BLaER1 treated with 17β-estradiol and CSF1 and Interleukin-3, amounts not matched to agents 10 nM and 100 nM (cell line): Measurements from ENCODE around the gene LRCH1.

Source experiments
- H3K27ac ChIP-seq, 11 experiments: shearing (Covaris generic); formaldehyde crosslinking; 2 replicates each; pipeline ENCODE4 v1.8.1; 2022
- H3K27me3 ChIP-seq, 11 experiments: shearing (Covaris generic); formaldehyde crosslinking; 2 replicates each; pipeline ENCODE4 v1.8.1; 2022
- H3K36me3 ChIP-seq, 11 experiments: shearing (Covaris generic); formaldehyde crosslinking; 2 replicates each; pipeline ENCODE4 v1.8.1; 2022
- H3K4me1 ChIP-seq, 10 experiments: shearing (Covaris generic); formaldehyde crosslinking; 2 replicates each; pipeline ENCODE4 v1.8.1; 2022
- H3K4me2 ChIP-seq, 11 experiments: shearing (Covaris generic); formaldehyde crosslinking; 2 replicates each; pipeline ENCODE4 v1.8.1; 2022
- H3K4me3 ChIP-seq, 10 experiments: shearing (Covaris generic); formaldehyde crosslinking; 2 replicates each; pipeline ENCODE4 v1.8.1; 2022
- H3K9ac ChIP-seq, 11 experiments: shearing (Covaris generic); formaldehyde crosslinking; 2 replicates each; pipeline ENCODE4 v1.8.1; 2022
- H3K9me3 ChIP-seq, 11 experiments: shearing (Covaris generic); formaldehyde crosslinking; replicated peaks in 1 of 11; 2 replicates each; pipeline ENCODE4 v1.8.1; 2022
- H4K20me1 ChIP-seq, 11 experiments: shearing (Covaris generic); formaldehyde crosslinking; 2 replicates each; pipeline ENCODE4 v1.8.1; 2022
- Cebpa-rat ChIP-seq, 11 experiments: shearing (Covaris generic); IDR thresholded peaks; 2 replicates each; pipeline ENCODE4 v1.8.1; 2022

The LRCH1 gene

DNA sequence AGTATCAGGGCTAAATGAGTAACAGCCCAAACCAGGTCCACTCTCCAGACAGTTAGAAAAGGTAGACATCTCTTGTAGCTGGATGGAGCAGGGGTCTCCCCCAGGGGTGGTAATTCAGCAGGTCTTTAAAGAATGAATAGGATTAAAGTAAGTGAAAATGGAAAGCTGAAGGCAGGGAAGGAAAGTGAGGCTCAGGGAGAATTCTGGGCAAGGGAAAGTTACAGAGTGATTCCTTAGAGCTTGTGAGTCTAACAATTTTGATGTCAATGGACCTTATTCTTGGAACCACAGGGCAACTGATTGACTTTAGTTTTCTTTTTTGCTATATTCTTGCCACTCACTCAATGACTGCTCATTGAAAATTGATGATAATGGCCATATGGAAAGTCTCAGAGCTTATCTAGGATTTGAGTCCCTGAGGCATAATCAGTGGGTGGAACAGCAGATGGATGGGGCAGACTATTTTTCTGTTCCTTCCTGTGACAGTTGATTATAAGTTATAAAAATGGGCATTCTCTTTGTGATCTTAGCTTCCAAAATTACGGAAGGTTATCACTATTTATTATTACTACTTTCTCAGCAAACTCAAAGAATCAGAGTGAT, 76.9 kb downstream of the LRCH1 start:
- Histone ChIP-seq H3K27ac (peak overlapping the region in 1 of 11 experiments; percentile 24; a peak in 1 of 22 replicates), H3K4me3 (no peak overlapping the region), H3K4me2 (peak overlapping the region; percentile 35 to 76 (median 58); a peak in 21 of 22 replicates), H3K27me3 (no peaks in the 10 kb centered on the region), H3K9me3 (peaks cover 0 to 8% (median under 1%) of the 10 kb centered on the region in 11 experiments; a peak in 4 of 22 replicates), H3K4me1 (peaks cover 35 to 47% (median 41%) of the 10 kb centered on the region in 10 experiments), H4K20me1 (peaks cover 16 to 92% (median 40%) of the 10 kb centered on the region in 11 experiments; a peak in 19 of 22 replicates), H3K36me3 (peaks cover 0 to 11% (median 3%) of the 10 kb centered on the region in 11 experiments; a peak in 6 of 22 replicates), H3K9ac (no peak overlapping the region)
- no peak for TF ChIP-seq Cebpa-rat (IDR thresholded peaks at IDR 0.05)

DNA sequence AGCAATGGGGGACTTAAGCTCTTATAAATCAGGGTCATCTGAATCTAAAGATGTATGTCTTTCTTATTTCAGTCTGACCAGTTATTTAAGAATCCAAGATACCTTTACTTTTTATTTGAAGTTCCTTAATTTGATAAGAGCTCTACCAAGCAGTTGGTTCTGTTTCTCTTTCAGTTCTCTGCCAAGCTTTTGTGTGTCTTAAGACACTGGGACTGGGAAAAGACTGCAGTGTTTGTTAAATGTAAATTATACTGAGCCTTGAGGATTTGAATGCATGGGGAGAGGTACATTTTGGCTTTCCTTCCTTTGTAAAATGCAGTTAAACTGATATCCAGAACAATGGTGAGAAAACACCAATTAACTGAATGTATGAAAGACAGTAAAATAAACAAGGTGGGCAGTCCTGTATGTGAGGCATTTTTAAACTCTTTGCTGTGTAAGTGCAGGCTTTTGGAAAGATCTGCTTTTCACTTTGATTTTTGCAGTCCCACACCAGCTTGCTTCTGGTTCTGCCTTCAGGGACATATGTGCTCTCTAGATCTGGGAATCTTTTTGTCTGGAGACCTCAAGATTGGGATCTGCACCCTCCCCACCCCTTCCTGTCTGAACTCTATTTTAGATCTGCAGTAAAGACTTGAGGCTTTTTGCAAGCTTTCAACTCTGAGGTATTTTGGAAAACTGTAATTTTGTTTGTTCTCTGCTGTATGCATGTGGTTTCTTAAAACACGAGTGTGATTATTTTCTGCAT, 77.6 kb downstream of the LRCH1 start:
- Histone ChIP-seq H3K9me3 (peaks cover 0 to 11% (median 4%) of the 10 kb centered on the region in 11 experiments; a peak in 5 of 22 replicates), H3K27me3 (no peaks in the 10 kb centered on the region), H3K27ac (peak overlapping the region in 3 of 11 experiments; percentile 0 to 24 (median 19); a peak in 2 of 22 replicates), H4K20me1 (peaks cover 16 to 92% (median 42%) of the 10 kb centered on the region in 11 experiments; a peak in 19 of 22 replicates), H3K4me2 (peak overlapping the region; percentile 35 to 76 (median 62)), H3K36me3 (peaks cover 0 to 15% (median 4%) of the 10 kb centered on the region in 11 experiments; a peak in 6 of 22 replicates), H3K9ac (peak overlapping the region in 4 of 11 experiments; percentile 5 to 53 (median 12); a peak in 5 of 22 replicates), H3K4me3 (no peak overlapping the region), H3K4me1 (peaks cover 28 to 41% (median 34%) of the 10 kb centered on the region in 10 experiments)
- TF ChIP-seq Cebpa-rat (IDR thresholded peaks at IDR 0.05) = no peak

DNA sequence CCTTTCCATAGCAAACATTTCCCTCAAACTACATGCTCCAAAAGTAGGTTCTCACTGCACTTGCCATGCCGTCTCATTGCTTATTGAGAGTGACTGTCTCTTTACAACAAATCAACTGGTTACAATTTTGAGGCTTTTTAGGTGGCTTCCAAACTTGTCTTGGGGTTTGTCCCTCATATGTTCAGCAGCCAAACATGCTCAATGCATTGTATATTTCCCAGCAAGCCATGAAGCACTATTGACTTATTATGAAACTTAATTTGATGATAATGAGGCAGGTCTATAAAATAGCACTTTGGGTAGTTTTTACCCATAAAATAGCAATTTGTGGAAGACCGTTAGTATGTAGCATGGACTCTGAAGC, 78.2 kb downstream of the LRCH1 start:
- Histone ChIP-seq H3K36me3 (peaks cover 0 to 15% (median 4%) of the 10 kb centered on the region in 11 experiments; a peak in 6 of 22 replicates), H3K27me3 (no peaks in the 10 kb centered on the region), H3K4me2 (peak overlapping the region; percentile 35 to 76 (median 62)), H4K20me1 (peaks cover 16 to 93% (median 46%) of the 10 kb centered on the region in 11 experiments; a peak in 19 of 22 replicates), H3K27ac (no peak overlapping the region), H3K9me3 (peaks cover 0 to 11% (median 4%) of the 10 kb centered on the region in 11 experiments; a peak in 5 of 22 replicates), H3K4me3 (no peak overlapping the region), H3K4me1 (peaks cover 25 to 35% (median 30%) of the 10 kb centered on the region in 10 experiments), H3K9ac (0 out of 22 replicates have a peak overlapping the region, but pooled peaks of 1 of the 11 experiments have one; percentile 10)
- TF ChIP-seq Cebpa-rat (IDR thresholded peaks at IDR 0.05) = no peak

DNA sequence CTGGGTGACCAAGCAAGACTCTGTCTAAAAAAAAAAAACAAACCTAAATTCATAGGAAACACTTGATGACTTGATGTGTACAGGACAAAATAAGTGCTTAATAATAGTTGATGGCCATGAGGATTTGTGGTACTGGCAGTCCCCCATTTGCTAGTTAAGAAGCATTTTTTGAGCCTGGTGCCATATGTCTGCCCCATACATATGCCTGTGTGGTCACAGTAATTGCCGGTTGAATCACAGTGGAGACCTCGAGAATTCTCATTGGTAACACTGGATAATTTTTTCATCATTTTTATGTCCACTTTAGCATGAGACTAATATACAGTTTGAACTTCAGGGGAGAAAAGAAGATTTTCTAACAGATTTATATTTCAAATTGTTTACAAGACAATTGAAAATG, 79.2 kb downstream of the LRCH1 start:
- Histone ChIP-seq H4K20me1 (peaks cover 20 to 98% (median 56%) of the 10 kb centered on the region in 11 experiments; a peak in 19 of 22 replicates), H3K4me1 (peaks cover 24 to 42% (median 31%) of the 10 kb centered on the region in 10 experiments), H3K9ac (no peak overlapping the region), H3K4me3 (no peak overlapping the region), H3K9me3 (peaks cover 0 to 11% (median 4%) of the 10 kb centered on the region in 11 experiments; a peak in 5 of 22 replicates), H3K4me2 (no peak overlapping the region), H3K27ac (no peak overlapping the region), H3K27me3 (no peaks in the 10 kb centered on the region), H3K36me3 (peaks cover 0 to 15% (median 4%) of the 10 kb centered on the region in 11 experiments; a peak in 6 of 22 replicates)
- no peak for TF ChIP-seq Cebpa-rat (IDR thresholded peaks at IDR 0.05)

DNA sequence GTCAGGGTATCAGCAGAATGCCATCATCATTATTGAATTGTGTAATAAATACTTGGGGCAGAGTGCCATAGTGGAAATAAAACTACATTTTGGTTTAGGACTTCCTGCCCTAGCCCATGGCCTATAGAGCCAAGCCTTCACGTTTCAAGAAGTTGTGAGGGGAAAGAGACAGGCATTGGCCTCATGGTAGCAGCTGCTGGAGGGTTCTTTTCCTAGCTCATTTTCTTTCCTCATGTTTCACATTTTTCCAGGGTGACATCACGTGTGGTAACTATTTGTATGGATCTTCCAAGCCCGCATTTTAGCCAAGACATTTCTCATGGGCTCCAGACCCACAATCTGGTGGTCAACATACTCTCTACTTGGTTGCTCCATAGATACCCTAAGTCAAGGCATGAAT, 80.4 kb downstream of the LRCH1 start:
- H3K27me3 ChIP-seq = no peaks in the 10 kb centered on the region
- H3K4me3 ChIP-seq = no peak overlapping the region
- no peak overlapping the region for H3K27ac ChIP-seq
- peaks cover 24 to 42% (median 31%) of the 10 kb centered on the region in 10 experiments for H3K4me1 ChIP-seq
- no peak overlapping the region for H3K9ac ChIP-seq
- no peak for TF ChIP-seq Cebpa-rat (IDR thresholded peaks at IDR 0.05)
- peaks cover 0 to 14% (median 0%) of the 10 kb centered on the region in 11 experiments; a peak in 4 of 22 replicates for H3K36me3 ChIP-seq
- peaks cover 23 to 97% (median 56%) of the 10 kb centered on the region in 11 experiments; a peak in 19 of 22 replicates for H4K20me1 ChIP-seq
- peak overlapping the region in 7 of 11 experiments; percentile 10 to 45 (median 25); a peak in 7 of 22 replicates for H3K4me2 ChIP-seq
- peaks cover 0 to 11% (median 4%) of the 10 kb centered on the region in 11 experiments; a peak in 5 of 22 replicates for H3K9me3 ChIP-seq

DNA sequence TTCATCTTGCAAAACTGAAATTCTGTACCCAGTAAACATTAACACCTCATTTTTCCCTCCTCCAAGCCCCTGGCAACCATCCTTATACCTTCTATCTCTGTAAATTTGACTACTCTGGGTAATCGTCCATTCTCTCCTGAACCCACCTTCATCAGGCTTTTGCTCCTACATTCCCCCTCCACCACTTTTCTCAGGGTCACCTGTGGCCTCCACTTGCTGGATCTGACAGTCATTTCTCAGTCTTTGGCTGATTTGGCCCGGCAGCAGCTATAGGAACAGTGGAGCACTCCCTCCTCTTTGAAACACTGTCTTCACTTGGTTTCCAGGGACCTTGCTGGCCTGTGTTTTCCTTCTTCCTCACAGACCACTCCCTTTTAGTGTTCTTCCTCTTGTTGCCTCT, 83.5 kb downstream of the LRCH1 start:
- Histone ChIP-seq H3K4me2 (peak overlapping the region in 2 of 11 experiments; percentile 4 to 55; a peak in 3 of 22 replicates), H3K4me3 (no peak overlapping the region), H3K9me3 (peaks cover 0 to 11% (median 4%) of the 10 kb centered on the region in 11 experiments; a peak in 5 of 22 replicates), H3K27me3 (no peaks in the 10 kb centered on the region), H3K27ac (no peak overlapping the region), H3K36me3 (peaks cover 0 to 14% (median 0%) of the 10 kb centered on the region in 11 experiments; a peak in 4 of 22 replicates), H3K9ac (no peak overlapping the region), H4K20me1 (peaks cover 19 to 97% (median 57%) of the 10 kb centered on the region in 11 experiments; a peak in 19 of 22 replicates), H3K4me1 (peaks cover 14 to 48% (median 22%) of the 10 kb centered on the region in 10 experiments)
- TF ChIP-seq Cebpa-rat (IDR thresholded peaks at IDR 0.05) = no peak

DNA sequence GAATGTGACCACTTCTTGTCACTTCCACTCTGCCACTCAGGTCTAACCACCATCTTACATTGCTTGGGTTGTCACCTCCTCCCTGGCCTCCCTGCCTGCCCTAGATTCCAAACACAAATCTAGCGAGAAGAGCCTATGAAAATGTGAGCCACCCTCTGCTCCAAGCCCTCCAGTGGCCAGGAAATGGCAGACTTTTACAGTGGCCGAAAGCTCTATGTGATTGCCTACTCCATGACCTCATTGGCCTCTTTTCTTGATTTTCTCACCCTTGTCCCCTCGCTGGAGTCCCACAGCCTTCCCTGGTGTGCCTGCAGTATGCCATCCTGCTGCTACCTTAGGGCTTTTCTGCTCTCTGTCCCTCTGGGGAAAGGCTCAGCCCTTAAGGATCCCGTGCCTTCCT, 84.2 kb downstream of the LRCH1 start:
- Histone ChIP-seq H3K9ac (no peak overlapping the region), H4K20me1 (peaks cover 24 to 97% (median 65%) of the 10 kb centered on the region in 11 experiments; a peak in 20 of 22 replicates), H3K36me3 (peaks cover 0 to 14% (median 0%) of the 10 kb centered on the region in 11 experiments; a peak in 4 of 22 replicates), H3K27ac (no peak overlapping the region; a peak in 1 of 22 replicates), H3K4me3 (no peak overlapping the region), H3K4me2 (no peak overlapping the region), H3K9me3 (peaks cover 0 to 11% (median 4%) of the 10 kb centered on the region in 11 experiments; a peak in 5 of 22 replicates), H3K4me1 (peaks cover 20 to 50% (median 29%) of the 10 kb centered on the region in 10 experiments), H3K27me3 (no peaks in the 10 kb centered on the region)
- TF ChIP-seq Cebpa-rat (IDR thresholded peaks at IDR 0.05) = no peak

DNA sequence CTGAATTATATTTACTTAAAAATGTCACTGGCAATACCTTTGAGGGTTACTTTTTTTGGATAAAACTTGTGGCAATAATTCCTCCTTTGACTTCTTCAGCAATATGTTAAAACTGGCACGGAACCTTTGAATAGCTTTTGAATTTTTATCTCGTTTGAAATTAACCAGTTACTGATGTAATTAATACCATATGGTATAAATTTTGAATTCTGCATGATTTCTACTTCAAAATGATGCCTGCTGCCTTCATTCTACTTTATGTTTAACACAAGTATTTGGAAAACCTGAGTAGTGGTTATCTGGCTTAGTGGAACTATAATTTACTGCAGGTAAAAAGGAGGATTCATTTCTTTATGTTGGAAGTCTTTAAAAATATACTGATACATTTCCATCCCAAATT, 85.3 kb downstream of the LRCH1 start:
- no peak overlapping the region for H3K27ac ChIP-seq
- no peak for TF ChIP-seq Cebpa-rat (IDR thresholded peaks at IDR 0.05)

More for the DNA sequence above, 85.3 kb downstream of the LRCH1 start:
- Histone ChIP-seq H3K36me3 (peaks cover 0 to 14% (median 0%) of the 10 kb centered on the region in 11 experiments; a peak in 4 of 22 replicates), H3K4me1 (peaks cover 20 to 46% (median 28%) of the 10 kb centered on the region in 10 experiments), H3K9me3 (peaks cover 0 to 11% (median 4%) of the 10 kb centered on the region in 11 experiments; a peak in 5 of 22 replicates), H3K4me2 (no peak overlapping the region), H4K20me1 (peaks cover 24 to 97% (median 75%) of the 10 kb centered on the region in 11 experiments; a peak in 21 of 22 replicates), H3K4me3 (no peak overlapping the region), H3K9ac (no peak overlapping the region), H3K27me3 (no peaks in the 10 kb centered on the region)
